Left ventricle myocardium inferior (tissue), 1 donor: ENCODE data around the gene FRMD3. TPM values are rescaled to one million over a fixed set of nuclear protein-coding genes. Genes with fewer than 3 reads are reported as not detected.
"Not testable (repeated sequence)": the region's sequence is repeated elsewhere in the genome, so short reads cannot be mapped to it uniquely, and the experiment has no call there.

Experiments
- DNase-seq: peaks from one replicate; pipeline ENCODE4 v3.0.0-alpha.2; 2020
- H3K27ac ChIP-seq: fragments of 200-600 bp; replicated peaks from 2 replicates; pipeline ENCODE4 v1.8.0; 2021
- H3K27me3 ChIP-seq: fragments of 200-600 bp; 2 replicates; pipeline ENCODE4 v1.8.0; 2021; ENCODE audit warnings: low read depth
- H3K36me3 ChIP-seq: fragments of 200-600 bp; 2 replicates; pipeline ENCODE4 v1.8.0; 2021
- H3K4me1 ChIP-seq: fragments of 200-600 bp; 2 replicates; pipeline ENCODE4 v1.8.0; 2021
- H3K4me3 ChIP-seq: fragments of 200-600 bp; 2 replicates; pipeline ENCODE4 v1.8.0; 2021; ENCODE audit warnings: mild to moderate bottlenecking, moderate library complexity
- H3K9me3 ChIP-seq: fragments of 200-600 bp; replicated peaks from 2 replicates; pipeline ENCODE4 v1.8.0; 2021
- intact Hi-C: fragments of 100-400 bp; cut with micrococcal nuclease; formaldehyde crosslinking; loops from one replicate; pipeline ENCODE4 v1.11.0; 2022
- total RNA-seq: library from RNA; stranded (reverse); fragmentation: NEBNext Ultra II Directional; extraction: Animal tissue kit (Norgen Biotek cat#: 25700); gene quantifications from one replicate; pipeline ENCODE4 v1.2.1, GENCODE V29; 2021
- TF ChIP-seq, protein P1 (sequence below): fragments of 200-600 bp; IDR thresholded peaks from 2 replicates; pipeline ENCODE4 v1.8.0; 2021; ENCODE audit warnings: antibody characterized with exemption, mild to moderate bottlenecking, borderline replicate concordance
- donor health status: DM: no; HTN: yes; CAD: no; lungs with severe emphysema.

The FRMD3 gene
- total RNA-seq, 1 donor from 2014 or later: 131 TPM

DNA sequence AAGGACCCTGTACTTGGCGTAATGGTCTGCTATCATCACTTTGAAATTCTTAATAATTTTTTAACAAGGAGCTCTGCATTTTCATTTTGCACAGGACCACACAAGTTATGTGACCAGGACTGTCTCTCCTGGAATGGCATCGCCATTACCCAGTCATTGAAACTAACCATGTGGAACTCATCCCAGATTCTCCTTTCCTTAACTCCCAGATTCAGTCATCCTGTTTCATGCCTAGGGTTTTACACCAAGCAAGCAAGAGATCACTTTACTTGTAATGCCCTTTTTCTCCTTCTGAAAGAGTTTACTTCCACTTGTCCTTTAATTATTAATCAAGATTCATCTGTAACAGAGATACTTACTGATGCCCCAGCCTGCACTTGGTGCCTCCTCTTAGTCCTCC lies 12.0 kb downstream of the FRMD3 start:
- H3K27ac ChIP-seq: no peak overlapping the region
- DNase-seq: no peak
- no peaks in the 10 kb centered on the region for H3K36me3 ChIP-seq
- TF ChIP-seq, protein P1, sequence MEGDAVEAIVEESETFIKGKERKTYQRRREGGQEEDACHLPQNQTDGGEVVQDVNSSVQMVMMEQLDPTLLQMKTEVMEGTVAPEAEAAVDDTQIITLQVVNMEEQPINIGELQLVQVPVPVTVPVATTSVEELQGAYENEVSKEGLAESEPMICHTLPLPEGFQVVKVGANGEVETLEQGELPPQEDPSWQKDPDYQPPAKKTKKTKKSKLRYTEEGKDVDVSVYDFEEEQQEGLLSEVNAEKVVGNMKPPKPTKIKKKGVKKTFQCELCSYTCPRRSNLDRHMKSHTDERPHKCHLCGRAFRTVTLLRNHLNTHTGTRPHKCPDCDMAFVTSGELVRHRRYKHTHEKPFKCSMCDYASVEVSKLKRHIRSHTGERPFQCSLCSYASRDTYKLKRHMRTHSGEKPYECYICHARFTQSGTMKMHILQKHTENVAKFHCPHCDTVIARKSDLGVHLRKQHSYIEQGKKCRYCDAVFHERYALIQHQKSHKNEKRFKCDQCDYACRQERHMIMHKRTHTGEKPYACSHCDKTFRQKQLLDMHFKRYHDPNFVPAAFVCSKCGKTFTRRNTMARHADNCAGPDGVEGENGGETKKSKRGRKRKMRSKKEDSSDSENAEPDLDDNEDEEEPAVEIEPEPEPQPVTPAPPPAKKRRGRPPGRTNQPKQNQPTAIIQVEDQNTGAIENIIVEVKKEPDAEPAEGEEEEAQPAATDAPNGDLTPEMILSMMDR: no peak
- H3K27me3 ChIP-seq: no peaks in the 10 kb centered on the region
- H3K4me1 ChIP-seq: peaks cover 6% of the 10 kb centered on the region
- H3K9me3 ChIP-seq: peaks cover 3% of the 10 kb centered on the region
- intact Hi-C loops: no loop called here
- no peak overlapping the region for H3K4me3 ChIP-seq

DNA sequence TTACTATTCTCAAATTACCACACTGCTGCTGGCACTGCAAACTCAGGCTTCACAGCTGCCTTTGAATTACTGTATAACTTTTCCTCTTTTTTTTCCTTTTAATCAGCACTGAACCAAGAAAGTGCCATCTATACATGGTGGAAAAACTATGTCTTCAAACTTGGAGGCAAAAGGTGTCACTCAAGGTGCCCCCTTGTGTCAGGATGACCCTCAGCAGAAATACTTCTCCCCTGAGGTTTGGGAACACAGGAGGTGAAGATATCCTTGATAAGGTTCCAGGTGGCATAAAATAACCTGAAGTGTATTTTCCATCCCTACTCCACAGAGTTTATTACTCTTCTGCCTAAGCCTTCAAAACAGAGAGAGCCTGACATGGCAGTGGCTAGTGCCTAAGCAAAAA lies 14.5 kb downstream of the FRMD3 start:
- no peak overlapping the region for H3K4me3 ChIP-seq
- H3K36me3 ChIP-seq: no peaks in the 10 kb centered on the region
- H3K27ac ChIP-seq: no peak overlapping the region
- H3K4me1 ChIP-seq: peaks cover 6% of the 10 kb centered on the region
- TF ChIP-seq, protein P1: no peak
- DNase-seq: no peak
- H3K27me3 ChIP-seq: no peaks in the 10 kb centered on the region
- no peaks in the 10 kb centered on the region for H3K9me3 ChIP-seq
- intact Hi-C loops: no loop called here

DNA sequence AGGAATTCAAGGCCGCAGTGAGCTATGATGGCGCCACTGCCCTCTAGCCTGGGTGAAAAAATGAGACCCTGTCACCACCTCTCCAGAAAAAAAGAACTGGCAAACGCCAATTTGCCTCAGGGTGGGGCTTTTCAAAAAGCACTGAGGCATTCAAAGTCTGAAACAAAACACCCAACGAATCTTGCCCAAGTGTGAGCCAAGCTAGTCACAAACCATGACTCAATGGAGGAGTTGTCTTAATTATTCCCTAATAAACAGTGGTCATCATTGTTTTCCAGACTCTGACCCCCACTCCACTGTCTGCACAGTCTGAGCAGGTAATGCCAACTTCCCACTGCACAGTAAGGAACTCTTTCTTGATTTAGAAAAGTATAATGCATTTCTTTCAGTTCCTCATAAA lies 16.8 kb downstream of the FRMD3 start:
- Histone ChIP-seq H3K9me3 (no peaks in the 10 kb centered on the region), H3K4me1 (no peaks in the 10 kb centered on the region), H3K36me3 (no peaks in the 10 kb centered on the region), H3K27me3 (no peaks in the 10 kb centered on the region), H3K27ac (no peak overlapping the region), H3K4me3 (no peak overlapping the region)
- DNase-seq: no peak
- intact Hi-C loops: no loop called here
- TF ChIP-seq, protein P1: no peak

DNA sequence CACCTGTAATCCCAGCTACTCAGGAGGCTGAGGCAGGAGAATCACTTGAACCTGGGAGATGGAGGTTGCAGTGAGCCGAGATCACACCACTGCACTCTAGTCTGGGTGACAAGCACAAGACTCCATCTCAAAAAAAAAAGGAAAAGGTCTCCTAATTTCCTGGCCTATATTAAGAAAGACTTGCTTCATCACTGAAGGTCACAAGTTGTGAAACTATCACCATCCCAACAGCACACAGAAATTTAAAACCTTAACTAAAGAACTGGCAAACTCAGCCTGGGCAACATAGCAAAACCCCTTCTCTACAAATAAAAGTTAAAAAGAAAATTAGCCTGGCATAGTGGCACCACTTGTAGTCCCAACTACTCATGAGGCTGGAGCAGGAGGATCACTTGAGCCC lies 17.2 kb downstream of the FRMD3 start:
- no peak for DNase-seq
- Histone ChIP-seq H3K4me3 (no peak overlapping the region), H3K27ac (no peak overlapping the region), H3K36me3 (no peaks in the 10 kb centered on the region), H3K9me3 (no peaks in the 10 kb centered on the region), H3K4me1 (no peaks in the 10 kb centered on the region), H3K27me3 (no peaks in the 10 kb centered on the region)
- intact Hi-C loops: no loop called here
- TF ChIP-seq, protein P1: no peak

DNA sequence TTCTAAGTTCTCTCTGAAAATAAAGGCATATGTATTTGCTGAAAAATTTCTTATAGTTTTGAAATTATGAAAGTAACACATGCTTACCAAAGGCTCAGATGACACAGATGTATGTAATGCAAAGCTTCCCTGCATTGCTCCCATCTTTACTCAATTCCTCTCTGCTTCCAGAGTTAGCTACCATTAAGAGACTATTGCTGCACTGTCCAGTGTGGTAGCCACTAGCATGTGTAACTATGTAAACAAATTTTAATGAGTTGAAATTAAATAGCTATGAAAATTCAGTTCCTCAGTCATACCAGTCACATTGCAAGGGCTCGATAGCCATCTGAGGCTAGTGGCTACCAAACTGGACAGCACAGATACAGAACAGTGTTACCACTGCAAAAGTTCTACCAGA lies 17.9 kb downstream of the FRMD3 start:
- intact Hi-C loops: no loop called here
- DNase-seq: no peak
- no peak overlapping the region for H3K4me3 ChIP-seq
- H3K4me1 ChIP-seq: no peaks in the 10 kb centered on the region
- no peaks in the 10 kb centered on the region for H3K27me3 ChIP-seq
- H3K27ac ChIP-seq: no peak overlapping the region
- no peaks in the 10 kb centered on the region for H3K9me3 ChIP-seq
- TF ChIP-seq, protein P1: no peak
- no peaks in the 10 kb centered on the region for H3K36me3 ChIP-seq

DNA sequence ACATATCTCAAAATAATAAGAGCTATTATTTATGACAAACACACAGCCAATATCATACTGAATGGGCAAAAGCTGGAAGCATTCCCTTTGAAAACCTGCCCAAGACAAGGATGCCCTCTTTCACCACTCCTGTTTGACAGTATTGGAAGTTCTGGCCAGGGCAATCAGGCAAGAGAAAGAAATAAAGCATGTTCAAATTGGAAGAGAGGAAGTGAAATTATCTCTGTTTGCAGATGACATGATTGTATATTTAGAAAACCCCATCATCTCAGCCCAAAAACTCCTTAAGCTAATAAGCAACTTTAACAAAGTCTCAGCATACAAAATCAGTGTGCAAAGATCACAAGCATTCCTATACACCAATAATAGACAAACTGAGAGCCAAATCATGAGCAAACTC lies 20.2 kb downstream of the FRMD3 start:
- H3K27ac ChIP-seq, H3K9me3 ChIP-seq, H3K27me3 ChIP-seq, DNase-seq, intact Hi-C loops, H3K4me3 ChIP-seq, H3K36me3 ChIP-seq, H3K4me1 ChIP-seq: not testable (repeated sequence)
